Measurements from ENCODE around the gene HOXC11.
A peak's percentile ranks its signal among the peaks of the same experiment; 100 is the strongest.

The HOXC11 gene

GRCh38 chr12:54010053-54010971 is 37.4 kb downstream of the HOXC11 start:
- Histone ChIP-seq H3K79me2 (ENCODE audit: control insufficient read depth, insufficient read depth, low read length, unreplicated experiment) (peaks cover 7% of the 10 kb centered on the region), H3K36me3 (ENCODE audit: insufficient read depth, low read length) (no peaks in the 10 kb centered on the region), H3K27ac (ENCODE audit: low read depth, low read length) (no peak overlapping the region), H3K4me1 (ENCODE audit: control insufficient read depth, insufficient read depth, low read length, unreplicated experiment) (peaks cover 48% of the 10 kb centered on the region), H3K4me3 (ENCODE audit: low read depth, low read length) (peak overlapping the region; percentile 80), H3K27me3 (ENCODE audit: insufficient read depth, low read length) (peaks cover 2% of the 10 kb centered on the region; the same call in 1 of the 2 replicates), H2AFZ (ENCODE audit: low read length, unreplicated experiment) (peak overlapping the region; percentile 93)

GRCh38 chr12:54010972-54011664 is 38.2 kb downstream of the HOXC11 start:
- no peak overlapping the region for H2AFZ ChIP-seq (ENCODE audit: low read length, unreplicated experiment)
- no peak overlapping the region for H3K27ac ChIP-seq (ENCODE audit: low read depth, low read length)

GRCh38 chr12:54011665-54012532 is 39.0 kb downstream of the HOXC11 start:
- Histone ChIP-seq H3K27ac (ENCODE audit: low read depth, low read length) (no peak overlapping the region), H3K4me3 (ENCODE audit: low read depth, low read length) (peak overlapping the region; percentile 80), H3K36me3 (ENCODE audit: insufficient read depth, low read length) (no peaks in the 10 kb centered on the region), H3K4me1 (ENCODE audit: control insufficient read depth, insufficient read depth, low read length, unreplicated experiment) (peaks cover 51% of the 10 kb centered on the region), H3K27me3 (ENCODE audit: insufficient read depth, low read length) (no peaks in the 10 kb centered on the region), H2AFZ (ENCODE audit: low read length, unreplicated experiment) (no peak overlapping the region), H3K79me2 (ENCODE audit: control insufficient read depth, insufficient read depth, low read length, unreplicated experiment) (peaks cover 7% of the 10 kb centered on the region)

More at GRCh38 chr12:54010972-54011664, 38.2 kb downstream of the HOXC11 start:
- H3K36me3 ChIP-seq (ENCODE audit: insufficient read depth, low read length), result no peaks in the 10 kb centered on the region
- peak overlapping the region; percentile 80 for H3K4me3 ChIP-seq (ENCODE audit: low read depth, low read length)
- peaks cover 7% of the 10 kb centered on the region for H3K79me2 ChIP-seq (ENCODE audit: control insufficient read depth, insufficient read depth, low read length, unreplicated experiment)
- H3K4me1 ChIP-seq (ENCODE audit: control insufficient read depth, insufficient read depth, low read length, unreplicated experiment), result peaks cover 54% of the 10 kb centered on the region
- H3K27me3 ChIP-seq (ENCODE audit: insufficient read depth, low read length), result no peaks in the 10 kb centered on the region

GRCh38 chr12:54012631-54013409 is 39.9 kb downstream of the HOXC11 start:
- no peaks in the 10 kb centered on the region for H3K27me3 ChIP-seq (ENCODE audit: insufficient read depth, low read length)
- H3K27ac ChIP-seq (ENCODE audit: low read depth, low read length), result peak overlapping the region; percentile 51; the same call in 1 of the 2 replicates
- peaks cover 7% of the 10 kb centered on the region for H3K79me2 ChIP-seq (ENCODE audit: control insufficient read depth, insufficient read depth, low read length, unreplicated experiment)
- H3K4me1 ChIP-seq (ENCODE audit: control insufficient read depth, insufficient read depth, low read length, unreplicated experiment), result peaks cover 44% of the 10 kb centered on the region
- no peak overlapping the region for H3K4me3 ChIP-seq (ENCODE audit: low read depth, low read length)
- no peak overlapping the region for H2AFZ ChIP-seq (ENCODE audit: low read length, unreplicated experiment)
- no peaks in the 10 kb centered on the region for H3K36me3 ChIP-seq (ENCODE audit: insufficient read depth, low read length)

GRCh38 chr12:54014377-54015017 is 41.6 kb downstream of the HOXC11 start:
- Histone ChIP-seq H3K27ac (ENCODE audit: low read depth, low read length) (no peak overlapping the region), H3K79me2 (ENCODE audit: control insufficient read depth, insufficient read depth, low read length, unreplicated experiment) (peaks cover 6% of the 10 kb centered on the region), H2AFZ (ENCODE audit: low read length, unreplicated experiment) (no peak overlapping the region), H3K36me3 (ENCODE audit: insufficient read depth, low read length) (no peaks in the 10 kb centered on the region), H3K4me1 (ENCODE audit: control insufficient read depth, insufficient read depth, low read length, unreplicated experiment) (peaks cover 45% of the 10 kb centered on the region), H3K27me3 (ENCODE audit: insufficient read depth, low read length) (no peaks in the 10 kb centered on the region), H3K4me3 (ENCODE audit: low read depth, low read length) (peak overlapping the region; percentile 42)

GRCh38 chr12:54015018-54015931 is 42.3 kb downstream of the HOXC11 start:
- Histone ChIP-seq H3K36me3 (ENCODE audit: insufficient read depth, low read length) (no peaks in the 10 kb centered on the region), H3K4me1 (ENCODE audit: control insufficient read depth, insufficient read depth, low read length, unreplicated experiment) (peaks cover 41% of the 10 kb centered on the region), H3K79me2 (ENCODE audit: control insufficient read depth, insufficient read depth, low read length, unreplicated experiment) (no peaks in the 10 kb centered on the region), H3K27ac (ENCODE audit: low read depth, low read length) (no peak overlapping the region), H3K4me3 (ENCODE audit: low read depth, low read length) (peak overlapping the region; percentile 61; the same call in 1 of the 2 replicates), H2AFZ (ENCODE audit: low read length, unreplicated experiment) (no peak overlapping the region), H3K27me3 (ENCODE audit: insufficient read depth, low read length) (no peaks in the 10 kb centered on the region)

- H3K36me3 ChIP-seq (ENCODE audit: insufficient read depth, low read length), result no peaks in the 10 kb centered on the region
- no peak overlapping the region for H3K27ac ChIP-seq (ENCODE audit: low read depth, low read length)
- H3K4me3 ChIP-seq (ENCODE audit: low read depth, low read length), result peak overlapping the region; percentile 61
- peaks cover 35% of the 10 kb centered on the region for H3K4me1 ChIP-seq (ENCODE audit: control insufficient read depth, insufficient read depth, low read length, unreplicated experiment)
- peak overlapping the region; percentile 69 for H2AFZ ChIP-seq (ENCODE audit: low read length, unreplicated experiment)
- H3K79me2 ChIP-seq (ENCODE audit: control insufficient read depth, insufficient read depth, low read length, unreplicated experiment), result no peaks in the 10 kb centered on the region
- H3K27me3 ChIP-seq (ENCODE audit: insufficient read depth, low read length), result no peaks in the 10 kb centered on the region
Measured at GRCh38 chr12:54016051-54016450, 43.1 kb downstream of the HOXC11 start.

- Histone ChIP-seq H3K4me1 (ENCODE audit: control insufficient read depth, insufficient read depth, low read length, unreplicated experiment) (peaks cover 35% of the 10 kb centered on the region), H3K36me3 (ENCODE audit: insufficient read depth, low read length) (no peaks in the 10 kb centered on the region), H3K27ac (ENCODE audit: low read depth, low read length) (no peak overlapping the region), H3K79me2 (ENCODE audit: control insufficient read depth, insufficient read depth, low read length, unreplicated experiment) (no peaks in the 10 kb centered on the region), H2AFZ (ENCODE audit: low read length, unreplicated experiment) (peak overlapping the region; percentile 69), H3K4me3 (ENCODE audit: low read depth, low read length) (peak overlapping the region; percentile 87), H3K27me3 (ENCODE audit: insufficient read depth, low read length) (no peaks in the 10 kb centered on the region)
Measured at GRCh38 chr12:54016478-54016964, 43.6 kb downstream of the HOXC11 start.
